Measurements from ENCODE around the gene BARHL1. TPM values are rescaled to one million over a fixed set of nuclear protein-coding genes. Genes with fewer than 3 reads are reported as not detected.

The BARHL1 gene
- not detected in 2 replicates for total RNA-seq

GRCh38 chr9:132582276-132582785 lies at the start of gene BARHL1:
Gene BARHL1 (plus strand): TSS chr9:132582606. CDS start chr9:132582798, 192 bp downstream.

Other genes with a start within 250 kb of the BARHL1 start
- 60.6 and 67.6 TPM in 2 replicates for gene SETX, start 227.6 kb upstream of the BARHL1 start, total RNA-seq
- gene TTF1, start 175.8 kb upstream of the BARHL1 start, total RNA-seq, result 5.5 and 8.2 TPM in 2 replicates
- gene CFAP77, start 172.4 kb upstream of the BARHL1 start, total RNA-seq, result not detected in 2 replicates
- gene DDX31, start 87.4 kb downstream of the BARHL1 start, total RNA-seq, result 13.6 and 21.3 TPM in 2 replicates
- 18.4 and 23.5 TPM in 2 replicates for gene GTF3C4, start 87.9 kb downstream of the BARHL1 start, total RNA-seq

All from subcutaneous preadipocyte (primary cell).